ENCODE measurements around the gene PCDHGA12. TPM values are rescaled to one million over a fixed set of nuclear protein-coding genes. Genes with fewer than 3 reads are reported as not detected.

PCDHGA12 gene
- total RNA-seq, 1 donor from 2014 or later = 5.0 TPM

DNA sequence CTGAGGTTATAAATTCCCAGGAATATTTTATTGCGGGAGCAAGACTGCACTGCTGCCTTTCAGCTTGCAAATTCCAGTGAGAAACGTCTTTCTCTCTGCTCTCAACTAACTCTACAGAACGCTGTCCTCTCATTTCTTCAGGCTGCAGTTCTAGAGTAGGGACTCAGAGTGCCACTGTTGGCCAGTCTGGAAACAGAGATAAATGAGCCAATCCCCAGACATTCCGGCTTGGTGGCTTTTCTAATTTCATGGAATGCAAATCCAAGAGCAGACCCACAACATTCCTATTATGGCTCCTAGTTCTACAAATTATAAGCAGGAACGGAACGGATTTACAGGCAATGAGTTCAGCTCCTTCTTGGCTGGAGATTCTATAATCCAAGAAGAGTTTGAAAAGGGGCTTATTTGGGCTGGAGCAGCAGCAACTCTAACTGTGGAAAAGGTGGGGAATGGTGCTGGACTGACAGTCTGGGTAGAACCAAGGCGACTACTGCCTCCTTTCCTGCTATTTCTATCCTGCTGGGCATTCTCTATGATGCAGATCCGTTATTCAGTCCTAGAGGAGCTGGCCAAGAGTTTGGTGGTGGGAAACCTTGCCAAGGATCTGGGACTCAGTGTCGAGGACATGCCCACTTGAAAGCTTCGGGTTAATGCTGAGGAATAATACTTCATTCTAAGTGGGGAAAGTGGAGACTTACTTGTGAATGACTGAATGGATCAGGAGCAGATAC is 9.3 kb downstream of the PCDHGA12 start:
- no peak for DNase-seq (ENCODE audit: low spot score)

DNA sequence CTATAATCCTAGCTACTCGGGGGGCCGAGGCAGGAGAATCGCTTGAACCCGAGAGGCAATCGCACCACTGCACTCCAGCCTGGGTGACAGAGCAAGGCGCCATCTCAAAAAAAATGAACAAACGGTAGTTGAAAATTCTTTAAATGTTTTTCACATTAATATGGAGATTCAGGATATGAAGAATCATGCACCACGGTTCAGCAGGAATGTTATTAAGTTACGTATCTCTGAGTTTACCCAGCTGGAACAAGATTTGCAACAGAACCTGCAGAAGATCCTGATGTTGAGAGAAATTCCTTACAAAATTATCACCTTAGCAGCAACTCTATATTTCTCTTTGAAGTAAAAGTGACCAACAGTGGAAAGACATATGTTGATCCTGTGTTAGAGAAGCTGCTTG is 10.0 kb downstream of the PCDHGA12 start:
- DNase-seq (ENCODE audit: low spot score) = no peak

DNA sequence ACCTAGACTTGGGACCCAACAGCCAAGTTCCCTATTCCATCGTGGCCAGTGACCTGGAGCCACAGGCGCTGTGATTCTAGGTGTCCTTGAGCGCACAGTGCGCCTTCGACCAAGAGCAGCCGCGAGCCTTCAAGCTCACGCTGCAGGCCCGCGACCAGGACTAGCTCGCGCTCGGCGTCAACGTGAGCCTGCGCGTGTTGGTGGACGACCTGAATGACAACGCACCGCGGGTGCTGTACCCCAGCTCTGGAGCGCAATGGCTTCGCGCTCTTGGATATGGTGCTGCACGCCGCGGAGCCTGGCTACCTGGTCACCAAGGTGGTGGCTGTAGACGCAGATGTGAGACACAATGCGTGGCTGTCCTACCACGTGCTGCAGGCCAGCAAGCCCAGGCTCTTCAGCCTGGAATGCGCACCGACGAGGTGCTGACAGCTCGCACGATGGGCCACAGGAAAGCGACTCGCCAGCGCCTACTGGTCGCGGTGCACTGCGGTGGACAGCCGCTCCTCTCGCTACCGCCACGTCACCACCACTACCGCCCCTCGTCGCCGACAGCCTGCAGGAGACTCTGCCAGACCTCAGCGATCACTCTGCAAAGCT is 11.4 kb downstream of the PCDHGA12 start:
- no peak for DNase-seq (ENCODE audit: low spot score)

DNA sequence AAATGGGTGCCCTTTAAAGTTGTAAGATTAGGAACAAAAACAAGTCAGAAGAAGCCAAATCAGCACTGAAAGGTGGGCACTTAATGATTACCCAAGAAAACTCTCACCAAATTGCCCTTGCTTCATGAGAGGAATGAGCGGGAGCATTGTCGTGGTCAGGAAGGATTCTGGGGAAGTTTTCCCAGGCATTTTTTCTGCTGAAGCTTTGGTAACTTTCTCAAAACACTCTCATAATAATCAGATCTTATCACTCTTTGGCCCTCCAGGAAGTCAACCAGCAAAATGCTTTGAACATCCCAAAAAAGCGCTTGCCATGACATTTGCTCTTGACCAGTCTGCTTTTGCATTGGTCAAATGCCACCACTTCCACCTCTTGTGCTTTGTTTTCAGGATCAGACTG is 35.0 kb downstream of the PCDHGA12 start:
- no peak for DNase-seq (ENCODE audit: low spot score)

DNA sequence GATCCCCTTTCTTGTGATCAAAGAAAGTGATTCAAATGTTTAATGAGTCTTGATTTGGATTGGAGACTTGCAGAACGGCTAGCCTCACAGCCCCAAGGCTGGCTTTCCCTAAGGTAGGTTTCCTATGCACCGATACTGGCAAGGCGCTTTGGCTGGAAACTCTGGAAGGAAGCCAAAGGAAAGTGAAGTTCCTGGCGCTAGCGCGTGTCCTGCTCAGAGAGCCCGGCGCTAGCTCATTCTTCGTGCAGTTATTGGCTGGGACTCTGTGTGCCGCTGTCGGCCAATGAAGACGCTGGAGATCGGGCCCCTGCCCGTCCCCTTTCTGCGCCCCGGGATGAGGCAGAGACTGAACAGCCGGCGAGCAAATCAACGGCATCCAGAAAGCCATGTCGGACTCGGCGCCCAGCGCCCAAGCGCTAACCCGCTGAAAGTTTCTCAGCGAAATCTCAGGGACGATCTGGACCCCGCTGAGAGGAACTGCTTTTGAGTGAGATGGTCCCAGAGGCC is 45.4 kb downstream of the PCDHGA12 start, which contains the start of gene PCDHGC3:
TSS of gene PCDHGC3 (plus strand) at position 342 of the 507 bp plus-strand sequence. CDS start at position 493, 151 bp downstream.
- peak; percentile 92 for DNase-seq (ENCODE audit: low spot score)

DNA sequence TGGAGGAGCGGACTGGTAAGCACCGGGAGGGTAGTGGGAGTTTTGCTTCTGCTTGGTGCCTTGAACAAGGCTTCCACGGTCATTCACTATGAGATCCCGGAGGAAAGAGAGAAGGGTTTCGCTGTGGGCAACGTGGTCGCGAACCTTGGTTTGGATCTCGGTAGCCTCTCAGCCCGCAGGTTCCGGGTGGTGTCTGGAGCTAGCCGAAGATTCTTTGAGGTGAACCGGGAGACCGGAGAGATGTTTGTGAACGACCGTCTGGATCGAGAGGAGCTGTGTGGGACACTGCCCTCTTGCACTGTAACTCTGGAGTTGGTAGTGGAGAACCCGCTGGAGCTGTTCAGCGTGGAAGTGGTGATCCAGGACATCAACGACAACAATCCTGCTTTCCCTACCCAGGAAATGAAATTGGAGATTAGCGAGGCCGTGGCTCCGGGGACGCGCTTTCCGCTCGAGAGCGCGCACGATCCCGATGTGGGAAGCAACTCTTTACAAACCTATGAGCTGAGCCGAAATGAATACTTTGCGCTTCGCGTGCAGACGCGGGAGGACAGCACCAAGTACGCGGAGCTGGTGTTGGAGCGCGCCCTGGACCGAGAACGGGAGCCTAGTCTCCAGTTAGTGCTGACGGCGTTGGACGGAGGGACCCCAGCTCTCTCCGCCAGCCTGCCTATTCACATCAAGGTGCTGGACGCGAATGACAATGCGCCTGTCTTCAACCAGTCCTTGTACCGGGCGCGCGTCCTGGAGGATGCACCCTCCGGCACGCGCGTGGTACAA is 46.0 kb downstream of the PCDHGA12 start:
- DNase-seq (ENCODE audit: low spot score) = peak; percentile 65

DNA sequence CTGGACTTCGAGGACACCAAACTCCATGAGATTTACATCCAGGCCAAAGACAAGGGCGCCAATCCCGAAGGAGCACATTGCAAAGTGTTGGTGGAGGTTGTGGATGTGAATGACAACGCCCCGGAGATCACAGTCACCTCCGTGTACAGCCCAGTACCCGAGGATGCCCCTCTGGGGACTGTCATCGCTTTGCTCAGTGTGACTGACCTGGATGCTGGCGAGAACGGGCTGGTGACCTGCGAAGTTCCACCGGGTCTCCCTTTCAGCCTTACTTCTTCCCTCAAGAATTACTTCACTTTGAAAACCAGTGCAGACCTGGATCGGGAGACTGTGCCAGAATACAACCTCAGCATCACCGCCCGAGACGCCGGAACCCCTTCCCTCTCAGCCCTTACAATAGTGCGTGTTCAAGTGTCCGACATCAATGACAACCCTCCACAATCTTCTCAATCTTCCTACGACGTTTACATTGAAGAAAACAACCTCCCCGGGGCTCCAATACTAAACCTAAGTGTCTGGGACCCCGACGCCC is 46.8 kb downstream of the PCDHGA12 start:
- no peak for DNase-seq (ENCODE audit: low spot score)

DNA sequence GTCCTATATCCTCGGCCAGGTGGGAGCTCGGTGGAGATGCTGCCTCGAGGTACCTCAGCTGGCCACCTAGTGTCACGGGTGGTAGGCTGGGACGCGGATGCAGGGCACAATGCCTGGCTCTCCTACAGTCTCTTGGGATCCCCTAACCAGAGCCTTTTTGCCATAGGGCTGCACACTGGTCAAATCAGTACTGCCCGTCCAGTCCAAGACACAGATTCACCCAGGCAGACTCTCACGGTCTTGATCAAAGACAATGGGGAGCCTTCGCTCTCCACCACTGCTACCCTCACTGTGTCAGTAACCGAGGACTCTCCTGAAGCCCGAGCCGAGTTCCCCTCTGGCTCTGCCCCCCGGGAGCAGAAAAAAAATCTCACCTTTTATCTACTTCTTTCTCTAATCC is 47.5 kb downstream of the PCDHGA12 start:
- no peak for DNase-seq (ENCODE audit: low spot score)

DNA sequence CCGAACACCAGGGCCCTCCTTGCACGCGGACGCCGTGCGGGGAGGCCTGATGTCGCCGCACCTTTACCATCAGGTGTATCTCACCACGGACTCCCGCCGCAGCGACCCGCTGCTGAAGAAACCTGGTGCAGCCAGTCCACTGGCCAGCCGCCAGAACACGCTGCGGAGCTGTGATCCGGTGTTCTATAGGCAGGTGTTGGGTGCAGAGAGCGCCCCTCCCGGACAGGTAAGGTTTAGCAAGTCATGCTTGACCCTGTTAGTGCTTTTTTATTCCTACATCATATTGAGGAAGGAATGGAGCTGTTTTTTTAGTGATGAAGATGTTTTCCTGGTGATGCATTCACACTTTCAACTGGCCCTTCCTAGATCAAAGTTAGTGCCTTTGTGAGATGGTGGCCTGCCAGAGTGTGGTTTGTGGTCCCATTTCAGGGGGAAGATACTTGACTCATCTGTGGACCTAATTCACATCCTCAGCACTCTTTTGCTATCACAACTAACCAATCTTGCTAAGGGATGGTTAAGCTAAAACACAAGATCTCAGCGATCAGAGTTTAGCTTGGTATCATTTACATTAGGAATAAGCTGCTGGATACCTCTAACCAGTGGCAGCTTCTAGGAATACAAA is 48.1 kb downstream of the PCDHGA12 start:
- DNase-seq (ENCODE audit: low spot score) = peak; percentile 68

DNA sequence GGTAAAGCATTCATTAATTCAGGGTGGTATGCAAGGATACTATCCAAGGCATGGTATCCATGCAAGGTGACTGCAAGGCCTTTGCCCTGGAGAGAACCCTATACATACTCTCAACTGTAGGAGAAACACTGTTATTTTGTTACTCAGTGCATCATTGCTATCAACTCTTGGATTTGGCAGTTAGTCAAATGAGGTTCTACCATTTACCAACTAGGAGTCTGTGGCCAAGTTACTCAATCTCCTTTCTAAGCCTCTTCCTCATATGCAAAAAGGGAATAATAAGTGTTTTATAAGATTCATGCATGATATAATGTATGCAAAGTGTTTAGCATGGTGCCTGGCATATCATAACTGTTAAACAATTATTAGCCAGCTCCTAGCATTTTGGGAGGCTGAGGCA is 49.5 kb downstream of the PCDHGA12 start:
- DNase-seq (ENCODE audit: low spot score) = no peak

Other genes starting within 250 kb of the PCDHGA12 start
- 3.4 TPM for gene PCDHB16, start 248.1 kb upstream of the PCDHGA12 start, total RNA-seq
- 1.9 TPM for gene PCDHB9, start 243.3 kb upstream of the PCDHGA12 start, total RNA-seq
- gene PCDHB10, start 238.2 kb upstream of the PCDHGA12 start, total RNA-seq = 2.5 TPM
- 2.1 TPM for gene PCDHB11, start 230.9 kb upstream of the PCDHGA12 start, total RNA-seq
- gene PCDHB12, start 221.8 kb upstream of the PCDHGA12 start, total RNA-seq = 2.8 TPM
- 6.2 TPM for gene PCDHB13, start 216.6 kb upstream of the PCDHGA12 start, total RNA-seq
- gene PCDHB14, start 207.2 kb upstream of the PCDHGA12 start, total RNA-seq = 6.8 TPM
- 4.3 TPM for gene PCDHB15, start 185.1 kb upstream of the PCDHGA12 start, total RNA-seq
- gene SLC25A2, start 126.5 kb upstream of the PCDHGA12 start, total RNA-seq = 1.3 TPM
- gene TAF7, start 109.7 kb upstream of the PCDHGA12 start, total RNA-seq = 56.6 TPM
- 0.57 TPM for gene PCDHGA1, start 100.0 kb upstream of the PCDHGA12 start, total RNA-seq
- gene PCDHGA2, start 91.7 kb upstream of the PCDHGA12 start, total RNA-seq = 2.6 TPM
- gene PCDHGA3, start 86.7 kb upstream of the PCDHGA12 start, total RNA-seq = 2.9 TPM
- 3.0 TPM for gene PCDHGB1, start 80.4 kb upstream of the PCDHGA12 start, total RNA-seq
- gene PCDHGA4, start 75.5 kb upstream of the PCDHGA12 start, total RNA-seq = 4.2 TPM
- gene PCDHGB2, start 70.5 kb upstream of the PCDHGA12 start, total RNA-seq = 4.3 TPM
- gene PCDHGA5, start 66.3 kb upstream of the PCDHGA12 start, total RNA-seq = 4.6 TPM
- gene PCDHGB3, start 60.3 kb upstream of the PCDHGA12 start, total RNA-seq = 3.2 TPM
- gene PCDHGA6, start 56.6 kb upstream of the PCDHGA12 start, total RNA-seq = 6.1 TPM
- 5.8 TPM for gene PCDHGA7, start 47.8 kb upstream of the PCDHGA12 start, total RNA-seq
- 8.0 TPM for gene PCDHGB4, start 42.8 kb upstream of the PCDHGA12 start, total RNA-seq
- 3.3 TPM for gene PCDHGA8, start 37.9 kb upstream of the PCDHGA12 start, total RNA-seq
- gene PCDHGB5, start 32.6 kb upstream of the PCDHGA12 start, total RNA-seq = 12.1 TPM
- gene PCDHGA9, start 27.7 kb upstream of the PCDHGA12 start, total RNA-seq = 8.9 TPM
- 8.2 TPM for gene PCDHGB6, start 22.5 kb upstream of the PCDHGA12 start, total RNA-seq
- 7.4 TPM for gene PCDHGA10, start 17.5 kb upstream of the PCDHGA12 start, total RNA-seq
- gene PCDHGB7, start 12.8 kb upstream of the PCDHGA12 start, total RNA-seq = 11.7 TPM
- 5.1 TPM for gene PCDHGA11, start 9.5 kb upstream of the PCDHGA12 start, total RNA-seq
- gene PCDHGC3, start 45.5 kb downstream of the PCDHGA12 start, total RNA-seq = 52.6 TPM
- 3.6 TPM for gene PCDHGC4, start 54.5 kb downstream of the PCDHGA12 start, total RNA-seq
- gene PCDHGC5, start 58.6 kb downstream of the PCDHGA12 start, total RNA-seq = 2.8 TPM
- gene DIAPH1, start 188.5 kb downstream of the PCDHGA12 start, total RNA-seq = 86.5 TPM
- gene HDAC3, start 206.3 kb downstream of the PCDHGA12 start, total RNA-seq = 56.0 TPM
- gene RELL2, start 206.5 kb downstream of the PCDHGA12 start, total RNA-seq = 4.4 TPM
- 33.5 TPM for gene FCHSD1, start 220.9 kb downstream of the PCDHGA12 start, total RNA-seq

Data from ureter (tissue), 1 donor.